GM06990 (cell line): Measurements from ENCODE around the gene FAM171A1.
A peak's percentile ranks its signal among the peaks of the same experiment; 100 is the strongest.

Experiments used
- DNase-seq: peaks from one replicate; pipeline ENCODE4 v3.0.0-alpha.2; 2011; ENCODE audit not compliant: insufficient read length; ENCODE audit errors: extremely low read depth
- H3K27me3 ChIP-seq: replicated peaks from 2 replicates; pipeline ENCODE4 v1.6.0; 2011; ENCODE audit warnings: low read length; ENCODE audit not compliant: control insufficient read depth, insufficient read depth
- H3K36me3 ChIP-seq: 2 replicates; pipeline ENCODE4 v1.5.1; 2011; ENCODE audit warnings: low read length; ENCODE audit not compliant: control insufficient read depth, insufficient read depth
- H3K4me3 ChIP-seq: replicated peaks from 2 replicates; pipeline ENCODE4 v1.5.1; 2011; ENCODE audit warnings: low read depth, mild to moderate bottlenecking, control low read depth, low read length
- TF ChIP-seq, protein P1 (sequence below): IDR thresholded peaks from 2 replicates; pipeline ENCODE4 v1.5.1; 2011; ENCODE audit warnings: low read length, control low read depth, mild to moderate bottlenecking, inconsistent platforms; ENCODE audit not compliant: insufficient read depth, poor library complexity, severe bottlenecking

The FAM171A1 gene

DNA sequence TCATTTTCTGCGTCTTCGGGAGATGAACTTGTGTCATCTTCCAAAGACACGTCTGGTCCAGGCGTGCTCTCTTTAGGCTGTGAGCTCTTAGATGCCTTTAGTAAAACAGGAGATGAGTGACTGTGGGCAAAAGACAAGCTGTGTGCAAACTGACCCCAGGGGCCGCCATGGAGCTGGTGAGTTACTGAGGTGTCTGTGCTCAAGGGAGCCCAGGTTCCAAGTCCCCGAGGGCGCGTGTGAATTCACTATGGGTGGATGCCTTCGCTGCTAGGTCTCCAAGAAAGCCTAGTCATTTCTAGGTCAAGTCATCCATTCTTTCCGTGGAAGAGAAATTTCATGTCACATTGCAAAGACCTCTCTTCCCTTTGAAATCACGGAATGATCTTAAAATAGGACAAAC lies 118.7 kb downstream of the FAM171A1 start:
- H3K36me3 ChIP-seq = no peaks in the 10 kb centered on the region
- TF ChIP-seq, protein P1, sequence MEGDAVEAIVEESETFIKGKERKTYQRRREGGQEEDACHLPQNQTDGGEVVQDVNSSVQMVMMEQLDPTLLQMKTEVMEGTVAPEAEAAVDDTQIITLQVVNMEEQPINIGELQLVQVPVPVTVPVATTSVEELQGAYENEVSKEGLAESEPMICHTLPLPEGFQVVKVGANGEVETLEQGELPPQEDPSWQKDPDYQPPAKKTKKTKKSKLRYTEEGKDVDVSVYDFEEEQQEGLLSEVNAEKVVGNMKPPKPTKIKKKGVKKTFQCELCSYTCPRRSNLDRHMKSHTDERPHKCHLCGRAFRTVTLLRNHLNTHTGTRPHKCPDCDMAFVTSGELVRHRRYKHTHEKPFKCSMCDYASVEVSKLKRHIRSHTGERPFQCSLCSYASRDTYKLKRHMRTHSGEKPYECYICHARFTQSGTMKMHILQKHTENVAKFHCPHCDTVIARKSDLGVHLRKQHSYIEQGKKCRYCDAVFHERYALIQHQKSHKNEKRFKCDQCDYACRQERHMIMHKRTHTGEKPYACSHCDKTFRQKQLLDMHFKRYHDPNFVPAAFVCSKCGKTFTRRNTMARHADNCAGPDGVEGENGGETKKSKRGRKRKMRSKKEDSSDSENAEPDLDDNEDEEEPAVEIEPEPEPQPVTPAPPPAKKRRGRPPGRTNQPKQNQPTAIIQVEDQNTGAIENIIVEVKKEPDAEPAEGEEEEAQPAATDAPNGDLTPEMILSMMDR = no peak
- no peak overlapping the region for H3K4me3 ChIP-seq
- DNase-seq = no peak
- H3K27me3 ChIP-seq = peaks cover 2% of the 10 kb centered on the region

DNA sequence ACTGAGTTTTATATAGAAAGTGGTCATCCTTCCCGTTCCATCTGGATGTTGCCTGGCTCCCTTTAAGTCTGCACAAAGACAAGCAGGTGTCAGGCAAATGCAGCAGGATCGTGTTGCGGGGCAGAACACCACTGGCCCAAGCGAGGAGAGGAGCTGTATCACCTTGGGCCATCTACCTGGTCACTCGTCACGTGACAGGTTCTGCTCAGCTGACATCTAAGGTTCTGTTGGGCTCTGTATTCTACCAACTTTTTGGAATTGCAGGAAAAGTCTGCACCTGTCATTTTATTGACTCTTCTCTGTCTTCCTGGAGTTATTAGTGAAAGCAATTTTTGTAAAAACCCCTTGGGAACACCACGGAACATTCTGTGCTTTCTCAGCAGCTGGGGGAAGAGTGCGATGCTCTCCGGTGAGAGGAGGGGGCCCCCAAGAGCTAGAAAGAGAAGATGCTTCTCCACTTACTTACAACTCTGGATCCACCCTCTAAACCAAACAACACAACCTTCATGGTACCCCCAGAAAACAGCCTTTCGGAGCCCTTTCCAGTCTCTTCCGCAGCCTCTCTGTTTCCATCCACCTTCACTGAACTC lies 119.2 kb downstream of the FAM171A1 start:
- TF ChIP-seq, protein P1 = no peak
- peaks cover 2% of the 10 kb centered on the region for H3K27me3 ChIP-seq

DNA sequence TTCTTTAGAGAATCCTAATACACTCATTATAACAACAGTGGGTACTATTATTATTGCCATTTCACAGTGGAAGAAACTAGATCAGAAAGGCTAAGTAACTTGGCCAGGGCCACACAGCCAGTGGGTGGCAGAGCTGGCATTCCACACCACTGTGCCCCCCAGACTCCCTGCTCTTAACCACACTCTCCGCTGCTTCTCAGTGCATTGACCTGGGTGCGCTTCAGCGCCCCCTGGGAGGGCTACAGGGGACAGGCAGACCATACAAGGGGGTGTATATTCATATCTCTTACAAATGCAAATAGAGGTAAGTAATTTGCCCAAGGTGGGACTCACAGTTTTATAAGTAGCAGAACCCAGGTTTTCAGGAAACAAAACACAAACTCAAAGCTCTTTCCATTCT lies 125.6 kb downstream of the FAM171A1 start:
- DNase-seq = peak; percentile 28
- TF ChIP-seq, protein P1 = peak; percentile 63
- Histone ChIP-seq H3K27me3 (no peaks in the 10 kb centered on the region), H3K36me3 (no peaks in the 10 kb centered on the region), H3K4me3 (no peak overlapping the region)

More for the DNA sequence above, 119.2 kb downstream of the FAM171A1 start:
- Histone ChIP-seq H3K36me3 (no peaks in the 10 kb centered on the region), H3K4me3 (no peak overlapping the region)
- no peak for DNase-seq

GRCh38 chr10:15244635-15245197 lies 126.4 kb downstream of the FAM171A1 start:
- no peak for DNase-seq
- Histone ChIP-seq H3K4me3 (no peak overlapping the region), H3K27me3 (no peaks in the 10 kb centered on the region), H3K36me3 (no peaks in the 10 kb centered on the region)
- TF ChIP-seq, protein P1 = no peak

DNA sequence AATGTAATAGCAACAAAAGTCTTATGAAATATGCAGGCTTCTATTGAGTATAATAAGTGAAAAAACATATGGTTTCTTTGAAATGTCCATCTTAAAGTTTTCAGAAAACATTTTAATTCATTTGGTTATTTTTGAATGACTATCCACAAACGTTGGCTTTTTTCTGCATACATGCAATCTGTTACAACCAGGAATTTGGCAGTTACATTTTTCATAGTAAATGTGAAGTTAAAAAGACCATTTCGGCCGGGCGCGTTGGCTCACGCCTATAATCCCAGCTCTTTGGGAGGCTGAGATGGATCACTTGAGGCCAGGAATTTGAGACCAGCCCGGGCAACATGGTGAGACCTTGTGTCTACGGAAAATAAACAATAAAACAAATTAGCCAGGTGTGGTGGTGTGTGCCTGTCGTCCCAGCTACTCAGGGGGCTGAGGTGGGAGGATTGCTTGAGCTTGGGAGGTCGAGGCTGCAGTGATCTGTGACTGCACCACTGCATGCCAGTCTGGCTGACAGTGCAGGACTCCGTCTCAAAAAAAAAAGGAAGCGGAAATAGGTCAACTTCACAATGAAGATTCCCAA lies 128.7 kb downstream of the FAM171A1 start:
- no peak for DNase-seq
- no peaks in the 10 kb centered on the region for H3K36me3 ChIP-seq
- TF ChIP-seq, protein P1 = no peak
- H3K27me3 ChIP-seq = no peaks in the 10 kb centered on the region
- no peak overlapping the region for H3K4me3 ChIP-seq
